ENCODE data around the gene TNFAIP8L3.
"Not testable (repeated sequence)": the region's sequence is repeated elsewhere in the genome, so short reads cannot be mapped to it uniquely, and the experiment has no call there.

- TF ChIP-seq, protein P1, sequence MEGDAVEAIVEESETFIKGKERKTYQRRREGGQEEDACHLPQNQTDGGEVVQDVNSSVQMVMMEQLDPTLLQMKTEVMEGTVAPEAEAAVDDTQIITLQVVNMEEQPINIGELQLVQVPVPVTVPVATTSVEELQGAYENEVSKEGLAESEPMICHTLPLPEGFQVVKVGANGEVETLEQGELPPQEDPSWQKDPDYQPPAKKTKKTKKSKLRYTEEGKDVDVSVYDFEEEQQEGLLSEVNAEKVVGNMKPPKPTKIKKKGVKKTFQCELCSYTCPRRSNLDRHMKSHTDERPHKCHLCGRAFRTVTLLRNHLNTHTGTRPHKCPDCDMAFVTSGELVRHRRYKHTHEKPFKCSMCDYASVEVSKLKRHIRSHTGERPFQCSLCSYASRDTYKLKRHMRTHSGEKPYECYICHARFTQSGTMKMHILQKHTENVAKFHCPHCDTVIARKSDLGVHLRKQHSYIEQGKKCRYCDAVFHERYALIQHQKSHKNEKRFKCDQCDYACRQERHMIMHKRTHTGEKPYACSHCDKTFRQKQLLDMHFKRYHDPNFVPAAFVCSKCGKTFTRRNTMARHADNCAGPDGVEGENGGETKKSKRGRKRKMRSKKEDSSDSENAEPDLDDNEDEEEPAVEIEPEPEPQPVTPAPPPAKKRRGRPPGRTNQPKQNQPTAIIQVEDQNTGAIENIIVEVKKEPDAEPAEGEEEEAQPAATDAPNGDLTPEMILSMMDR (IDR thresholded peaks at IDR 0.05) = not testable (repeated sequence)
- not testable (repeated sequence) for TF ChIP-seq POLR2AphosphoS5 (IDR thresholded peaks at IDR 0.05); POLR2A (IDR thresholded peaks at IDR 0.05; ENCODE audit: low read depth)
Measured at GRCh38 chr15:51037474-51037873, 57.2 kb downstream of the TNFAIP8L3 start.
